GM18520 (cell line): ENCODE results near the gene KIAA0586.
"Not testable (repeated sequence)": the region's sequence is repeated elsewhere in the genome, so short reads cannot be mapped to it uniquely, and the experiment has no call there.

Experiments used
- ATAC-seq: cut with Tn5 transposase; IDR thresholded peaks from one replicate; pipeline ENCODE4 v1.9.1; 2021; ENCODE audit not compliant: unreplicated experiment

Gene KIAA0586

DNA sequence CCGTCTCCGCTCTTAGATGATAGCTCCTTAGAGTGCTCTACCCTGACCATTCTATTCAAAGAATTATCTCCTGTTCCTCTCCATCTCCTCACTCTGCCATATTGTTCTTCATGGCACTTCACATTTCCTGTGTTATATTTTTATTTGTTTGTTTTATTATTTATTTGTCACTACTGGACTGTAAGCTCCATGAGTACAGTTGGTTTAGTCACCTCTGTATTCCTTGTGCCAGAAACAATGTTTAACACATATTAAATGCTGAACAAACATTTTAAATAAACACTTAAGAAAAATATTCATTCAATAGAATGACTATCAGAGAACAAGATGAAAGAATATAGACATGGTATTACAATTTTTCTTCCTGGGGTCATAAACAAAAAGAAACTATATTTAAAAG, 35.6 kb downstream of the KIAA0586 start:
- ATAC-seq, result no peak

DNA sequence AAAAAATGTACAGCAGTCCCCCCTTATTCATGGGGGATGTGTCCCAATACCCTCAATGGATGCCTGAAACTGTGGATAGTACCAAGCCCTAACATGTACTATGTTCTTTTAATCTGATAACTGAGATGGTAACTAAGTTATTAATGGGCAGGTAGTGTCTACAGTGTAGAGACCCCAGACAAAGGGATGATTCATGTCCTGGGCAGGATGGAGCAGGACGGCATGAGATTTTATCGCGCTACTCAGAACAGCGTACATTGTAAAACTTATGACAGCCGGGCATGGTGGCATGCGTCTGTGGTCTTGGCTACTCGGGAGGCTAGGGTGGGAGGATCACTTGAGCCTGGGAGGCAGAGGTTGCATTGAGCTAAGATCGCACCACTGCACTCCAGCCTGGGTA, 37.1 kb downstream of the KIAA0586 start:
- no peak for ATAC-seq

DNA sequence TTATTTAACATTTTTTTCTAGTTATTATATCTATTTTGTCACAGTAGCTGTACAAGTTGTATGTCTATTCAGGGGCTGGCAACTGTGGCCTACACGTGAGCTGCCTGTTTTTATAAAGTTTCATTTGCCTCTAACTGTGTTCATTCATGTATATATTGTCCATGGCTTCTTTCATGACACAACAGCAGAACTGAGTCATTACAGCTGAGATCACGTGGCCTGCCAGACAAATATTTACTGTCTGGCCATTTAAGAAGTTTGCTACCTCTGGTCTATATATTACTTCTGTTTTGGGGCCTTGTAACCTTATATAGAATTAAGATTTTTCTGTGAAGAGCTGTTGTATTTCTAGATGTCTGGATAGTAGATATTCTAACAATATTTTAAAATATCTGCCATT, 37.9 kb downstream of the KIAA0586 start:
- ATAC-seq, result no peak

DNA sequence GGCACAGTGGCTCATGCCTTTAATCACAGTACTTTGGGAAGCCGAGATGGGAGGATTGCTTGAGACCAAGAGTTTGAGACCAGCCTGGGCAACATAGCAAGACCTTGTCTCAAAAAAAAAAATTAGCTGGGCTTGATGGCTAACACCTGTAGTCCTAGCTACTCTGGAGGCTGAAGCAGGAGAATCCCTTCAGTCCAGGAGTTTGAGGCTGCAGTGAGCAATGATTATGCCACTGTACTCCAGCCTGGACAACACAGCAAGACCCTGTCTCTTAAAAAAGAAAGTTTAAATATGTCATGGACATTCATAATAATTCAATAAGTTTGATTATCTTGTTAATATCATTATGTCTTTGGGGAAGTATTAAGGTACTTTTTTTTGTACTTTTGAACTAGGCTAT, 38.9 kb downstream of the KIAA0586 start:
- no peak for ATAC-seq

DNA sequence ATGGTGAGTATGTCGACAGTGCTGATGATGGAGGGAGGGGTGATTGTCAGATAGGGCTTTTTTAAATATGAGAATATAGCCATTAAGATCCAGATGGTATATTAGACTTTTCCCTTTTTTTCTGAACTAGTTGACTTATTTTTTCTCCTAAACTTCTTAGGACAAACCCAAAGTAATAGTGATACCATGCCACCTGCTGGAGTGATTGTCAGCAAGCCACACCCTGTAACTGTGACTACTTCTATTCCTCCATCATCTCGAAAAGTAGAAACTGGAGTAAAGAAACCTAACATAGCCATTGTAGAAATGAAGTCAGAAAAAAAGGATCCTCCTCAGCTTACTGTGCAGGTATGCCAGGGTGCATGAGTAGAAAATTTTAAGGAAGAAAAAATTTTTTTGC, 40.1 kb downstream of the KIAA0586 start:
- ATAC-seq, result no peak

DNA sequence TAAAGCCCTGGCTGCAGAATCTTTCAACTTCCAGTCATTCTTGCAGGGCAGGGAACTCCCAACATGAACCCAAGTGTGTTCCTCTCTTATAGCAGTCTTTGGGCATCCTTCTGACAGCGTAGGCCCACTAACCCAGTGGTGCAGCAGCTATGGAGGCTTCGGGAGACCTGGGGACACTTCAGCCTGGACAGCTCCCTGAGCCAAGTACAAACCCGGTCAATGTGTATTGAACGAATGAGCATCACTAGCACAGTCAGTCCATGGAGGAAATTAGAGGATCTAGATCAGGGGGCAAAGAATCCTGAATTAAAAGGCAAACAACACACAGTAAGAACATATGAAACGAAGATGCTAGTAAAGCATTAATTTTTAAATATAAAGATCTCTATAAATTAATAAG, 41.8 kb downstream of the KIAA0586 start:
- no peak for ATAC-seq

DNA sequence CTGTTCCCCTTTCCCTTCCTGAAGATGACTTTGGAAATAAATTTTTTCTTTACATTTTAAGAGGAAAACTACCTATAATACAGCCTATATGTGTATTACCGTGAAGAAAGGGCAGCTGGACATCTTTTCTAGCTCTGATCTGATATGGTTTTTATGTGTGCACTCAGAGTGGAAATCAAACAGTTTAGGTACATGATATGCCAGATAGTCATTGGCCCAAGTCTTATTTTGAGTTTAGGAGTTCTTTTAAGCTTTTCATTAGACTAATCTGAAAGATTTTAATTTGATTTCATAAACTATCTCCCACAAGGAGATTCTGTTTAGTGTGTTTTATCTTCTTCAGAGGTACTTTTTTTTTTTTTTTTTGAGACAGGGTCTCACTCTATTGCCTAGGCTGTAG, 48.8 kb downstream of the KIAA0586 start:
- no peak for ATAC-seq

DNA sequence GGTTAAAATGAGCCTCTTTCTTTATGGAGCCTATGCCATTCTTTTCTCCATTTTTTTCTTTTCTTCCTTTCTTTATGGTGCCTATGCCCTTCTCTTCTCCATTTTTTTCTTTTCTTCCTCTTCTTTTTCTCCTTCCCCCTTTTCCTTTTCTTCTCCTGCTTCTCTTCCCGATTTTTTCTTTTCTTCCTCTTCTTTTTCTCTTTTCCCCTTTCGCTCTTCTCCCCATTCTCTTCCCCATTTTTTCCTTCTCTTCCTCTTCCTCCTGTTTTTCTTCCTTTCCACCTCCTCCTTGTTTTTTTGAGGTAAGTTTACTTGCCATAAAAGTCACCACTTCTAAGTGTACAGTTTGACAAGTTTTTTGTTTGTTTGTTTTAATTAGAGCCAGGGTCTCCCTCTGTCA, 50.1 kb downstream of the KIAA0586 start:
- no peak for ATAC-seq

DNA sequence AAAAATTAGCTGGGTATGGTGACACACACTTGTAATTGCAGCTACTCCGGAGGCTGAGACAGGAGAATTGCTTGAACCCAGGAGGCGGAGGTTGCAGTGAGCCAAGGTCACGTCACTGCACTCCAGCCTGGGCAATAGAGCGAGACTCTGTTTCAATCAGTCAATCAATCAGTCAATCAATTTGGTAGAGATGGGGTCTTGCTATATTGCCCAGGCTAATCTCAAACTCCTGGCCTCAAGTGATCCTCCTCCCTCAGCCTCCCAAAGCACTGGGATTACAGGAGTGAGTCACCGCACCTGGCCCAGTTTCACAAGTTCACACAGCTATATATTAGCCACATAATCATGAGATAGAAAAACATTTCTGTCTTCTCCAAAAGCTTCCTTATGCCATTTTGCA, 50.8 kb downstream of the KIAA0586 start:
- ATAC-seq, result not testable (repeated sequence)

DNA sequence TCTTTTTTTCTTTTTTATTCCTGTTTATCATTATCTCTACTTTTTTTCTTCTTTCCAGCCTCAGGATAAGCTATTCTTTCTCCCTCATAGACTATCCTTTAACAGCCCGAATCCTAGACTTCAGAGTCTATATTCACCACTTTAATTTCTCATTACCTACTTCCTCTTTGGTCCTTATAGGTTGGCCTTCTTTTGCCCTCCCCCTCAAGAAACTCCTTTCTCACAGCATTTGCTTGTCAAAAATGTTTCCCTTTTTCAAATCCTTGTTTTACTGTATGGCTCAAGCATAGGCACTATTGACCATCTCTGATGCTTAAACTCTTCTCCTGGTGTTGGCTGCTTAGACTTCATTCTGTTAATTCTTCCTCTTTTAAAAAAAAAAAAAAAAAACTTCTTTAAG, 52.5 kb downstream of the KIAA0586 start:
- no peak for ATAC-seq

DNA sequence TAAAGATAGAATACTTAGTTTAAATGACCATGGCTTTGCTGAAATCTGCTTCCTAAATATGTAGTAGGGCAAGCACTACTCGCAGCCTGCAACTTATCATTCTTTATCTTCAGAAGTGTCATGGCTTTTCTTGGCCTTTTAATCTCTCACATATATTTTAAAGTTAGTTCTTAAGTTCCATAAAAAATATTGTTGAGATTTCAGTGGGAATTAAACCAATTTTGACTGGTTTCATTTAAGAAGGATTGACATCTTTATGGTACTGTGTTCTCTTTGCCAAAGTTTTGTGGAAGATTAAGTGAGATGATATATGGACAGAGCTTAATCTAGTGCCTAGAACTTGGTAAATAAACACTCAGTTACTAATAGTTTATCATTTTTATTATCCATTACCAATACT, 56.7 kb downstream of the KIAA0586 start:
- no peak for ATAC-seq

DNA sequence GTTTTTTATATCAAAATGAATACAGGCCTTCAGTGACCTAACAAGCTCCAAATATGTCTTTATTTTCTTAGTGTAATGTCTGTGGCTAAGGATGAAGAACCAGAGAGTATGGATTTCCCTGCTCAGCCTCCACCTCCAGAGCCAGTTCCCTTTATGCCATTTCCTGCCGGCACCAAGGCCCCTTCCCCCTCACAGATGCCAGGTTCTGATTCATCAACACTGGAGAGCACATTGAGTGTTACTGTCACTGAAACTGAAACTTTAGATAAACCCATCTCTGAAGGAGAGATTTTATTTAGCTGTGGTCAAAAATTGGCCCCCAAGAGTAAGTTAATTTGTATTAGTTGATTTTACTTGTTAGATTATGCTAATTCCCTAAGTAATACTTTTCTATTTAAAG, 61.0 kb downstream of the KIAA0586 start:
- no peak for ATAC-seq

DNA sequence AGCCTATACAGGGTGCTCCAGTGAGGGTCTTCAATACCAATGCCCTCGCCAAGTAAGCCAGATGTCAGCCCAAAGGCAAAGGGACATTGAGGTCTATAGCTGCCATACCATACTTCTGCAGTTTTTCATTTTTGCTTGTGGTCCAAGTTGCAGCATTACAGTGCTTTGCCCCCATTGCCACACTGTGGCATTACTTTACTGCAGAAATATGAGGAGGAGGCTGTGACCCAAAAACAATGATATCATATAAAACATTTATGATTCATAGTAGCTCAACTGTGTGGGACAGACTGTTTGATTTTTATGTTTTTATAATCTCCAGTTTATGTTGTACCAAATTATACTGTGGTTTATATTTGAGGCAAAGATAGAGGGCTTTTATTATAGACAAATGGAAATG, 64.1 kb downstream of the KIAA0586 start:
- no peak for ATAC-seq

DNA sequence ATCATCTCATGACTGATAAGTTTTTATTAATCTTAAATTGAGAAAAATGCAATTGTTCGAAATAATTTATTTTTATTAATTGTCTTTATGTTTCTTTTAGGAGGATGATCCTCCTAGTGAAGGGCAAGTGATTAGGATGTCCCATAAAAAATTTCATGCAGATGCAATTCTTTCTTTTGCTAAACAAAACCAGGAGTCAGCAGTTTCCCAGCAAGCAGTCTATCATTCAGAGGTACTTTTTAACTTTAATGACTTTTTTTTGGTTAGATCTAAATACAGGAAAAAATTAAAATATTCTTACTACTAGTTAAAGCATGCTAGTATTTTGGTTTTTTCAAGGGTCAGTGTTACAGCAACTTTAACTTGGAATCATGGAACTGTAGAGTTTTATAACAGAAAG, 64.5 kb downstream of the KIAA0586 start:
- ATAC-seq, result no peak

DNA sequence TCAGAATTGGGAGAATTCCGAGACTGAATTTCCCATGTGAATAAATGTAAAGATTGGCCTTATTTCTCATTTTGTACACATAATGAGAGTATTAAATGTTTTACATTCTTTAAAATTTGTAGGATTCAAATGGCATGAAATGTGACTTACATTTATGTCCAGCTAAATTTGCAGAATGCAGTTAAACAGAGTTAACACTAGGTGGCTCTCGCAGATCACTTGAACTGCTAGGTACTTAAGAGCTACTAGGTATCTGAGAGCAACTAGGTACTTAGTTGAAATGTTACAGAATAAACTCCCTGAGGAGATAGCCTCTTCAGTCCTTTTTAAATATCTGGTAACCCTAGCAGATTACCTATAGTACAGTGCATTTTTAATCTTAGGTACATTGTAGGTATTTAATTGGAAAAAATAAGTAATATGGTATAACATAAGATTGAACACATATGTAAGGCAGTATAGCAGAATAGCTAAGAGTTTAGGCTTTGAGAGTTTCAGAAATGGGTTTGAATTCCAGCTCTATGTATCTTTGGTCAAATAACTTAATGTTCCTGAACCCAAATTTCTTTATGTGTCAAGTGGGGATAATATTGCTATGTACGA, 73.8 kb downstream of the KIAA0586 start:
- peak; percentile 68 for ATAC-seq

DNA sequence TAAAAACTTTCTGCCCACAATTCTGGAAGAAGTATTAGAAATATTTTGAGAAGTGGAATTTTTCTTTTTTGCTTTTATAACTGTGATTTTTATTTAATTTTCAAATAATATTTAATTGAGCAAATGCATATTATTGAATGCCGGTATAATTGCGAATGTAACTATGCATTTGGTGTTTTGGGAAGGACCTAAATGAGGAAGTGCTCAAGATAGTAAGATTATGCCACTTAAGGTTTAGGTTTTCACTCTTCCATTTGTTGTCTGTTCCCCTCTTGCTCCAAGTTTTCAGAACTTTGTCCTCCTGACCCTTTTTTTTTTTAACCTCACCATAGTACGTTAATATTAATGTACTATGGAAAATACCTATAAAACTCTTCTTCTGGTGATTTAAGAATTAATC, 85.8 kb downstream of the KIAA0586 start:
- no peak for ATAC-seq

DNA sequence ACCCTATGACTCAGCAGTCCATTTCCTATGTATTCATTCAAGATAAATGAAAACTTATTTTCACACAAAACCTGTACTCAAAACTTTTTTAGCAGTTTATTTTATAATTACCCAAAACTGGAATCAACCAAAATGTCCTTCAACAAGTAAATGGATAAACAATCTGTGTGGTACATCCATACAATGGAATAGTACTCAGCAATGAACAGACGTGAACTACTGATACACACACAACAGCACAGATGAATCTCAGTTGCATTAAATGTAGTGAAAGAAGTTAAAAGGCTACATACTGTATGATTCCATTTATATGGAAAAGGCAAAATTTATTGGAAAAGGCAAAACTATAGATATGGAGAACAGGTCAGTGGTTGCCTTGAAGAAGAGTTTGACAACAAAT, 90.1 kb downstream of the KIAA0586 start:
- ATAC-seq, result no peak

DNA sequence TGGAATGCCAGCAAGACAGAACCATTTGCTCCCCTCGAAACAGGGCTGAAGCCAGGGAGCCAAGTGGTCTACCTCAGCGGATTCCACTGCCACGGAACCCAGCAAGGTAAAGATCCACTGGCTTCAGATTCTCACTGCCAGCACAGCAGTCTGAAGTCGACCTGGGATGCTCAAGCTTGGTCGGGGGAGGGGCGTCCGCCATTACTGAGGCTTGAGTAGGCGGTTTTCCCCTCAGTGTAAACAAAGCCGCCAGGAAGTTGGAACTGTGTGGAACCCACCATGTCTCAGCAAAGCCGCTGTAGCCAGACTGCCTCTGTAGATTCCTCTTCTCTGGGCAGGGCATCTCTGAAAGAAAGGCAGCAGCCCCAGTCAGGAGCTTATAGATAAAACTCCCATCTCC, 98.2 kb downstream of the KIAA0586 start:
- ATAC-seq, result not testable (repeated sequence)

DNA sequence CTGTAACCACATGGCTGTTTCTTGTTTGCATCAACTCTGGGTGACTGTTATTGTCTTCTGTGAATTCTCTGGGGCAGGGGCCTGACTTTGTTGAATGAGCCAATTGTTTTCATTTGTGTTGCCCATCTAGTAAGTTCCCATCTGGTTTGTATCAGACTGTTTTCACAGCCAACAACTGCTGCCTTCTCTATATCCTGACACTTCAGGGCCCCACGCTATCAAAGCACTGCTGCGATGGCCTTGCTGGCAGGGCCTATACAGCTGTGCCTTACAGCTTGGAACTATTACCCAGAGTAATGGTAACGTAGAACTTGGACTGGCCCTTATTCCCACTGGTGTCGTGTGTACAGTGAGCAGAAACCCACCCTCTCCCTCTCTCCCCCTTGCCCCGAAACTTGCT, 105.9 kb downstream of the KIAA0586 start:
- no peak for ATAC-seq

DNA sequence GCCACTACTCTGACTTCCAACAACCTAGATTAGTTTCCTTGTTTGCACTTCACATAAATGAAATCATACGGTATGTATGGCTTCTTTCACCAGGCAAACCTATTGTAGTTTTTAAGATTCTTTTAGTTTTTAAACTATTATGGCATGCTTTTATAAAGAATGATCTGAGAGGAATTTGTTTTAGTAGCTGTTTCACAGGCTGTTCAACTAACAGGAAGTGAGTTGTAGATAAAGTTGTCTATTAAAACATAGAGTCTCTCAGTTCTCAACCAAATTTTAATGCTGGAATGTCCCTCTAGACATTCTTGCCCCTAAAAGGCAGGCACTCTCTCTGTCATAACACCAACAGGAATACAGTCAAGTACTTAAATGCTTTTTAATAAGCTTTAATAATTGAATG, 107.5 kb downstream of the KIAA0586 start:
- ATAC-seq, result no peak

DNA sequence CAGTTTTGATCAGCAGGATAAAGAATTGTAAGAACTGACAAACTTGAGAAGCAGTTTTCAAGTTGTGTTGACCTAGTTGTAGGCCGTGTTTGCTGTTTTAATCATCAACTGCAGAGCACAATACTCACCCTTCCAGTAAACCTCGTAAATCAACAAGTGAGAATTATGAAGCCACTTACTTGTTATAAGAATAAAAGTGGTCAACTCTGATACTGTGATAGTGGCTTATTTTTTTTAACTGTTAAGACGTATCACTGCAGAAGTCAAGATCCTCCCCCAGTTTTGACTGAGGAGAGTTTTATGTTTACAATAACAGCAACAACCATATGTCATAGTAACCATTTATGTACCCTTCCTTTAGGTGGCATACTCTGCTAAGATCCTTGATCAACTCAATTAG, 109.5 kb downstream of the KIAA0586 start:
- ATAC-seq, result no peak

DNA sequence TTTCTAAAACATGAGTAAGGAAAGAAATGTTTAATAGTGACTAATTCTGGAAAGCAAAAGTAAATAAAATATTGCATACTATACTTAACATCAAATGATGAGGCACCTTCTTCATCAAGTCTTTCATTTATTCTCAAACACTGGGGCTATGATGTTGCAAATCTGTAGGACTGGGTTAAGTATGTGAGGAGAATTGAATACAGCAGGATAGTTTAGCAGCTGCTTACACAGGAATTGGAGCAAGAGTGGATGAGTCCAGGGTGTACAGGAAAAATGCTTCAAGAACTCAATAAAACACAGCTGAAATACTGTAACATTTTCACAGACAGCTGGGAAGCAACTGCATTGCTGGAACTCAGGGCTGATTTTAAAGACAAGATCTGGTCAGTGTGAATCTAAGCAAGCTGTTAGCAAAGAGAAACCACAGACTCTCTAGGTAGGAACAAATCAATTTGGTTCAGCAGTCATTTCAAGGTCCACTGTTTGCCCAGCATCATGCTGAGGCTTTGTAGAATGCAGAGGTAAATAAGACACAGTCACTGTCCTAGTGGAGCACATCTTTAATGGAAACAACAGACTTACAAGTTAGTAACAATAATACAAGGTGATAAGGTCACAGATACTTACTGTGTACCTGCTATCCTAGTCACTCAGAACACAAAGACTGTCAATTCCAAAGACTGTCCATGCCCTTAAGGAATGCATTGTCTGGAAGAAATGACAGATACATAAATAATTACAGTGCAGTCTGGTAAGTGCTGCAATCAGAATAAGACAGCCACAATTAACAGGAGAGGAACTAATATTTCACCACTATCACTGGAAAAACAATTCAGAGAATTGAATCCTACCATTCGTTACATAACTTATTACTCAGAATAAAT, 113.5 kb downstream of the KIAA0586 start:
- ATAC-seq, result no peak

DNA sequence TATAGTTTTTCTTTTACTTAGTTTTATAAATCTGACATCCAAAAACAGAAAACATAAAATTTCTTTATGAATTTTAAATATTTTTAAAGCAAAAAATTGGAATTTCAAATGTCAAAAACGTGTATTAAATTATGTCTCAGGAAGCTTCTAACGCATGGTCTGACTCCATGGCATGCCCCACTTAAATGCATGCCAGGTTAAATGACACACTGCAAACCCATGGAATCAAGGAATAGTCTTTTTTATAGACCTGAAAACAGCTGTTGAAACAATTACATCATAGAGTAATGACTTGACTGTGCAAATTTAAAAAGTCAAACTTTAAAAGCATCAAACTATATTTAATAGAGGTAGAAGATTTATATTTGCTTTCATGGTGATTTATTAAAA, 114.1 kb downstream of the KIAA0586 start:
- ATAC-seq, result no peak
